HG02943 (cell line): ENCODE results near the gene TTBK1.
"Not testable (repeated sequence)": the region's sequence is repeated elsewhere in the genome, so short reads cannot be mapped to it uniquely, and the experiment has no call there.

Source experiments
- ATAC-seq: cut with Tn5 transposase; IDR thresholded peaks from one replicate; pipeline ENCODE4 v1.9.1; 2021; ENCODE audit warnings: mild to moderate bottlenecking, low read depth, moderate library complexity; ENCODE audit not compliant: unreplicated experiment

Gene TTBK1

DNA sequence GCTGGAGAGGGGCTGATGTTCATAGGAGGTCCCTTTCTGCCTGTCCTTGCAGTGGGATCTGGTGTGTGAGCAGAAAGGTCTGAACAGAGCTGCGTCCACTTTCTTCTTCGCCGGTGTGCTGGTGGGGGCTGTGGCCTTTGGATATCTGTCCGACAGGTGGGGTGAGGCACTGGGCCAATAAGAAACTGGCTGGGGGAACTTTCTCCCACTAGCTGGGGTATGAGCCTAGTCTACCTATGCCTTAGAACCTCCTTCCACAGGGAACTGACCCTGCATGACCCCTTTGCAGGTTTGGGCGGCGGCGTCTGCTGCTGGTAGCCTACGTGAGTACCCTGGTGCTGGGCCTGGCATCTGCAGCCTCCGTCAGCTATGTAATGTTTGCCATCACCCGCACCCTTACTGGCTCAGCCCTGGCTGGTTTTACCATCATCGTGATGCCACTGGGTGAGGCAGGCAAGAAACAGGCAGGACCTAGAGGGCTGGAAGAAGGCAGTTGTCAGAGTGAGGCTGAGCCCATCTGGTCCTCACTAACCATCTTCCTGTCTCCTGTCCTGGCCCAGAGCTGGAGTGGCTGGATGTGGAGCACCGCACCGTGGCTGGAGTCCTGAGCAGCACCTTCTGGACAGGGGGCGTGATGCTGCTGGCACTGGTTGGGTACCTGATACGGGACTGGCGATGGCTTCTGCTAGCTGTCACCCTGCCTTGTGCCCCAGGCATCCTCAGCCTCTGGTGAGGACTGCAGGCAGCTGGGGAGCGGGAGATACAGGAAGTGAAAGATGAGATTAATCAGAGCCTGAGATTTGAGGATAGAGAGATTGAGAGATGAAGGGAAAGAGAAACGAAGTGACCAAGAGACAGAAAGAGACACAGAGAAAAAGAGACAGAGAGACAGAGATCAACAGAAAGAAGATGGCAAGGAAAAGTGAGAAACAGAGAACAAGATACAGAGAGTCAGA is 56.3 kb downstream of the TTBK1 start:
- no peak for ATAC-seq

GRCh38 chr6:43301081-43301870 is 58.0 kb downstream of the TTBK1 start:
- no peak for ATAC-seq

- ATAC-seq: no peak
Observed at GRCh38 chr6:43302126-43302525, 58.8 kb downstream of the TTBK1 start.

DNA sequence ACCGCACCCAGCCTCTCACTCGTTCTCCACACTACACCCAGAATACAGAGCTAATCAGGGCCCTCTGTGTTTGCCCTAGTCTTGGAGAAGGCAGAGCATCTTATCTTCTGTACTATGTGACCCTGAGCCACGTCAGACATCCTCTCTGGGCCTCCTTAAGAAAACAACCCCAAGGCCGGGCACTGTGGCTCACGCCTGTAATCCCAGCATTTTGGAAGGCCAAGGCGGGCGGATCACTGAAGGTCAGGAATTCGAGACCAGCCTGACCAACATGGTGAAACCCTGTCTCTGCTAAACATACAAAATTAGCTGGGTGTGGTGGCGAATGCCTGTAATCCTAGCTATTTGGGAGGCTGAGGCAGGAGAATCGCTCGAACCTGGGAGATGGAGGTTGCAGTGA is 59.7 kb downstream of the TTBK1 start:
- not testable (repeated sequence) for ATAC-seq

DNA sequence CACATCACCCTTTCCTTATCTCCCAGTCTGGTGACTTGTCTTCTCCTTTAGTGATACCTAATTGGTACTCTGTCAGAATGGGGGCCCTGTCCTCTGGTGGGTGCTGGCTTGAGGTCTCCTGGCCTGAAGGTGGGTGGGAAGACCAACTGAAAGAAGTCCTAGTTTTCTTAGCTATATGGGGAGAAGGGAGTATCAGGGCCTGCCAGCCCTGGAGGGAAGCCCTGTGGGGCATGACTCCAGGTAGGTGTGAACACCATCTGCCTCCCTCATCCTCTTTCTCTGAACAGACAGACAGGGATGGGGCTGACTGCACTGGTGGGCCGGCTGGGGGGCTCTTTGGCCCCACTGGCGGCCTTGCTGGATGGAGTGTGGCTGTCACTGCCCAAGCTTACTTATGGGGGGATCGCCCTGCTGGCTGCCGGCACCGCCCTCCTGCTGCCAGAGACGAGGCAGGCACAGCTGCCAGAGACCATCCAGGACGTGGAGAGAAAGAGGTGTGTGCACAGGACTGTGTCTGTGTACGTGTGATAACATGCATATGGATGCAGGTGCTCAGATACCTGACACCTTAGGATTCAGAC is 60.6 kb downstream of the TTBK1 start:
- no peak for ATAC-seq

GRCh38 chr6:43304361-43304760 is 61.1 kb downstream of the TTBK1 start:
- no peak for ATAC-seq

- no peak for ATAC-seq
Observed at GRCh38 chr6:43304882-43305281, 61.6 kb downstream of the TTBK1 start.

GRCh38 chr6:43306086-43306485 is 62.8 kb downstream of the TTBK1 start:
- ATAC-seq: no peak

DNA sequence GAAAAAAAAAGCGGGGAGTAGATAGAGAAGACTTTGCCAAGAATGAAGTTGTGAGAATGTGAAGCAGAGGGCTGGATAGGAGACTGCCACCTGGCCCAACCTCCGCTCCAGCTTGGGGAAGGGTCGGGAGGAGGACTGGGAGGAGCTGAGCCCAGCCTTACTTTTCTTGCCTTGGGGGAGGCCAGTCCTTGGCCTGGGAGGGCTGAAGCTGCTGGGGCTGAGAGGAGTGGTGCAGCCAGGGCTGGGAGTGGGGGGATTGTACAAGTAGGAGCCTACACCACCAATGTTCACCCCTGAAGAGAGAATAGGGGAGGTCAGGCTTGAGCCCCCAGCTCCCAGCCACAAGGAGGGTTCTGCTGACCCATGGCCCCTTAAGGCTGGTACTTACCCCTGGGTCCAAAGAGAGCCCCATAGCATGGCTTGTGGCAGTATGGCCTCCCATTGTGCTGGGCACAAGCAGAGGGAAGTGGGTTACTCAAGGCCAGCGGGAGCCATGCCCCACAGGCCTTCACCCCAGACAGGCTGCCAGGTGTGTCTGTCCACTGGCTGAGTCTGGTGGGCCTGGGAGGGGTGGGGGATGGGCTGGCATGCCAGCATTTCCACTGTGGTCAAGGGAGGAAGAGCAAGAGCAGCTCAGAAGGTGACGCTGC is 64.3 kb downstream of the TTBK1 start:
- no peak for ATAC-seq

- no peak for ATAC-seq
Observed at GRCh38 chr6:43308101-43308989, 65.1 kb downstream of the TTBK1 start, which contains the start of gene CRIP3. TSS of gene CRIP3 (minus strand) at chr6:43308826. CDS start at chr6:43308792, 34 bp downstream.

GRCh38 chr6:43308990-43309477 is 65.8 kb downstream of the TTBK1 start:
- ATAC-seq: no peak

DNA sequence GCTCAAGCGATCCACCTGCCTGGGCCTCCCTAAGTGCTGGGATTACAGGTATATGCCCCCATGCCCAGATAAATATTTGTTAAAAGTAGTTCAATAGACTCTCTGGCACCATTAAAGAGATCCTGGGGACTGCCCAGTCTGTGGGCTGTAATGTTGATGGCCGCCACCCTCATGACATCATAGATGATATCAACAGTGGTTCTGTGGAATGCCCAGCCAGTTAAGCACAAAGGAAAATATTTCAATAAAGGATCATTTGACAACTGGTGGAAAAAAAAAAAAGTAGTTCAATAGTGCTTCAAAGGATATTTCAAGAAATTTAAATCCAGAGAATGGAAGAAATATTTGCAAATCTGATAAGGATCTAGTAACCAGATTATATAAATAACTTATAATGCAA is 66.9 kb downstream of the TTBK1 start:
- no peak for ATAC-seq

- ATAC-seq: no peak
Observed at GRCh38 chr6:43310624-43311023, 67.3 kb downstream of the TTBK1 start.

DNA sequence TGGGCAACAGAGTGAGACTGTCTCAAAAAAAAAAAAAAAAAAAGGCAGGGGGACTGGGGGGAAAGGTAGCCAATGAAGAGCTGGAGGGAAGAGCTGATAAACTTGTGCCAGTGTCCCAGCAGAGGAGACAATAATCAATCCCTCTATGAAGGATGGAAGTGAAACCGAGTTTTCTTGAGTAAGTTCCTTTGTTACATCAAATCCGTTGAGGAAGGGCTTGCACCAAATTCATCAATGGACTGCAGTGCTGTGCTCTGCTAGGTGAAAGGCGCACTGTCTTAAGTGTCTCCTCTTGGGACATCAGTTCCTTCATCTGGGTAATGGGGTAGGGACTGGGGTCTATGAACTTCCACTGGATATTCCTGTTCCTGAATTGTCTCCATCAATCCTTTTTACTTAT is 68.4 kb downstream of the TTBK1 start:
- no peak for ATAC-seq

GRCh38 chr6:43313813-43314212 is 70.5 kb downstream of the TTBK1 start:
- ATAC-seq: no peak

GRCh38 chr6:43318011-43318410 is 74.7 kb downstream of the TTBK1 start:
- ATAC-seq: no peak

DNA sequence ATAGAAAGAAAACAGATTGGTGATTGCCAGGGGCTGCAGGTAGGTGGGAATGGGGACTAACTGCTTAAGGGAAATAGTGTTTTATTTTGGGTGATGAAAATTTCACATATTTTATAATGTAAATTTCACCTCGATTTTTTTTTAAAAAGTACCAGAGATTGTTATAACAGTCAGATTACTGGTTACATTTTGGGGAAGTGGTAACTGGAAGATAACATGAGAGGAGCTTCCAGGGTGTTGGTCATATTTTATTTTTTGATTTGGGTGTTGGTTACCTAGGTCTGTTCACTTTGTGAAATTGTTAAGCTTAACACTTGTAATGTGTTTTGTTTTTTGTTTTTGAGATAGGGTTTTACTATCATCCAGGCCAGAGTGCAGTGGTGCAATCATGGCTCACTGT is 82.6 kb downstream of the TTBK1 start:
- no peak for ATAC-seq

- no peak for ATAC-seq
Observed at GRCh38 chr6:43328528-43328927, 85.2 kb downstream of the TTBK1 start.

DNA sequence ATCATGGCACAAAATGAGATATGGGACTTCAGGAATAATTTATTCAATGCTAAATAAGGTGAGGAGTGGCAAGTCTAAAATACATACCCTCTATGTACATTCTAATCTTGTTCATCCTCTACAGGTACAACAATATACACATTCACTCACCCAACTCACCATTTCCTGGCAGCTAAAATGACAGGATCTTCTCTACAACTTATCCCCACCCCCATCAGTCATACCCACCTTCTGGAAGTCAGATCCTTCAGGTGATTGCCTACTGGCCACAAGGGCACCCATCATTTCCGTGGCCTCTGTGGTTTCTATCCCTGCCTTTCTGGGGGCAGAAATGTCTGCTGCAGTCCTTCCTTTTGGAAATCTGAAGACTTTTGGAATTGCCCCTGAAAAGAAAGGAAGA is 88.2 kb downstream of the TTBK1 start:
- ATAC-seq: no peak
